HEK293 (cell line): ENCODE measurements around the gene IL4R.

Experiments used
- CTCF ChIA-PET: fragments of 350-600 bp; formaldehyde crosslinking; extraction: SDS; loops from one replicate; lab custom pipeline; 2021; ENCODE audit warnings: antibody characterized with exemption; lab: Yijun Ruan, JAX
- POLR2A ChIA-PET: fragments of 300-600 bp; formaldehyde crosslinking; extraction: SDS; loops from one replicate; lab custom pipeline; 2020; ENCODE audit warnings: antibody characterized with exemption, inconsistent platforms; lab: Yijun Ruan, JAX
- H3K27ac ChIP-seq: fragments of 200-500 bp; sonication (Bioruptor generic); 2 replicates; pipeline ENCODE4 v1.5.1; 2014; ENCODE audit warnings: low read depth, low read length, control low read depth, inconsistent platforms; ENCODE audit errors: extremely low read depth
- H3K36me3 ChIP-seq, 2 experiments: fragments of 200-500 bp in 1 of 2; sonication (Bioruptor generic) in 1 of 2; 1 replicate in 1 of 2; 2 replicates in 1 of 2; pipeline ENCODE4 v1.5.1; 2014 to 2017; ENCODE audit warnings: inconsistent platforms in 2 of 2, low read length in 2 of 2; ENCODE audit not compliant: control insufficient read depth in 2 of 2, insufficient read depth in 1 of 2
- H3K4me1 ChIP-seq: fragments of 200-500 bp; sonication (Bioruptor generic); 2 replicates; pipeline ENCODE4 v1.5.1; 2014; ENCODE audit warnings: mild to moderate bottlenecking, low read length, inconsistent platforms; ENCODE audit not compliant: control insufficient read depth, insufficient read depth
- H3K4me3 ChIP-seq: 2 replicates; pipeline ENCODE4 v1.5.1; 2011; ENCODE audit warnings: low read depth, mild to moderate bottlenecking, control low read depth, low read length, moderate library complexity
- H3K9me3 ChIP-seq: fragments of 200-500 bp; sonication (Bioruptor generic); 2 replicates; pipeline ENCODE4 v1.5.1; 2014; ENCODE audit warnings: low read depth, low read length, inconsistent platforms; ENCODE audit not compliant: control insufficient read depth, insufficient read depth
- BCL11A ChIP-seq: fragments of 450-650 bp; formaldehyde crosslinking; IDR thresholded peaks from 2 replicates; pipeline ENCODE4 v1.5.1; 2016; ENCODE audit warnings: low read depth, missing biosample characterization, missing genetic modification characterization
- HOXC10 ChIP-seq: sonication (generic); formaldehyde crosslinking; IDR thresholded peaks from 2 replicates; pipeline ENCODE4 v1.8.1; 2023; ENCODE audit warnings: mild to moderate bottlenecking, missing genetic modification reagents
- INSM2 ChIP-seq: fragments of 450-650 bp; formaldehyde crosslinking; IDR thresholded peaks from 2 replicates; pipeline ENCODE4 v1.5.1; 2016; ENCODE audit warnings: missing biosample characterization, missing genetic modification characterization
- PRDM1 ChIP-seq: fragments of 450-650 bp; formaldehyde crosslinking; IDR thresholded peaks from 2 replicates; pipeline ENCODE4; 2016; ENCODE audit warnings: missing biosample characterization, missing genetic modification characterization
- PRDM2 ChIP-seq: fragments of 450-650 bp; formaldehyde crosslinking; IDR thresholded peaks from 2 replicates; pipeline ENCODE4 v1.5.1; 2016; ENCODE audit warnings: missing biosample characterization, missing genetic modification characterization, borderline replicate concordance
- REPIN1 ChIP-seq: fragments of 450-650 bp; formaldehyde crosslinking; IDR thresholded peaks from 2 replicates; pipeline ENCODE4 v1.5.1; 2017; ENCODE audit warnings: missing biosample characterization, missing genetic modification characterization, low read depth
- SALL2 ChIP-seq: fragments of 450-650 bp; formaldehyde crosslinking; IDR thresholded peaks from 2 replicates; pipeline ENCODE4 v1.5.0; 2017; ENCODE audit warnings: missing biosample characterization, mild to moderate bottlenecking, missing genetic modification characterization, borderline replicate concordance
- WT1 ChIP-seq: fragments of 450-650 bp; formaldehyde crosslinking; IDR thresholded peaks from 2 replicates; pipeline ENCODE4 v1.5.1; 2016; ENCODE audit warnings: missing biosample characterization, missing genetic modification characterization
- ZBTB8A ChIP-seq: fragments of 450-650 bp; formaldehyde crosslinking; IDR thresholded peaks from 2 replicates; pipeline ENCODE4 v1.5.1; 2016; ENCODE audit warnings: missing biosample characterization, missing genetic modification characterization
- ZFP41 ChIP-seq: fragments of 450-650 bp; formaldehyde crosslinking; IDR thresholded peaks from 2 replicates; pipeline ENCODE4 v1.5.1; 2016; ENCODE audit warnings: missing biosample characterization, missing genetic modification characterization, borderline replicate concordance
- ZNF184 ChIP-seq: fragments of 450-650 bp; IDR thresholded peaks from 2 replicates; pipeline ENCODE4 v1.5.1; 2018; ENCODE audit warnings: missing biosample characterization, mild to moderate bottlenecking, missing genetic modification characterization
- ZNF239 ChIP-seq: fragments of 450-650 bp; formaldehyde crosslinking; IDR thresholded peaks from 2 replicates; pipeline ENCODE4 v1.5.1; 2016; ENCODE audit warnings: missing biosample characterization, missing genetic modification characterization
- ZNF248 ChIP-seq: fragments of 450-650 bp; formaldehyde crosslinking; IDR thresholded peaks from 2 replicates; pipeline ENCODE4 v1.5.1; 2017; ENCODE audit warnings: missing biosample characterization, missing genetic modification characterization
- ZNF324 ChIP-seq: fragments of 450-650 bp; formaldehyde crosslinking; IDR thresholded peaks from 2 replicates; pipeline ENCODE4 v1.5.1; 2016; ENCODE audit warnings: missing biosample characterization, missing genetic modification characterization
- ZNF335 ChIP-seq: fragments of 450-650 bp; formaldehyde crosslinking; conservative IDR thresholded peaks from 2 replicates; pipeline ENCODE4 v1.5.1; 2016; ENCODE audit warnings: missing biosample characterization, missing genetic modification characterization
- ZNF341 ChIP-seq: fragments of 450-650 bp; formaldehyde crosslinking; IDR thresholded peaks from 2 replicates; pipeline ENCODE4; 2016; ENCODE audit warnings: low read depth, missing biosample characterization, missing genetic modification characterization
- ZNF37A ChIP-seq: fragments of 450-650 bp; IDR thresholded peaks from 2 replicates; pipeline ENCODE4 v1.5.1; 2018; ENCODE audit warnings: missing biosample characterization, missing genetic modification characterization
- ZNF423 ChIP-seq: fragments of 450-650 bp; formaldehyde crosslinking; IDR thresholded peaks from 2 replicates; pipeline ENCODE4 v1.5.1; 2016; ENCODE audit warnings: missing biosample characterization, missing genetic modification characterization
- ZNF548 ChIP-seq: fragments of 450-650 bp; formaldehyde crosslinking; IDR thresholded peaks from 2 replicates; pipeline ENCODE4 v1.5.1; 2016; ENCODE audit warnings: missing biosample characterization, missing genetic modification characterization
- ZNF549 ChIP-seq: fragments of 450-650 bp; IDR thresholded peaks from 2 replicates; pipeline ENCODE4 v1.5.1; 2018; ENCODE audit warnings: missing biosample characterization, missing genetic modification characterization, mild to moderate bottlenecking, inconsistent platforms, moderate library complexity
- ZNF571 ChIP-seq: fragments of 450-650 bp; formaldehyde crosslinking; IDR thresholded peaks from 2 replicates; pipeline ENCODE4 v1.5.0; 2017; ENCODE audit warnings: missing biosample characterization, missing genetic modification characterization
- ZNF610 ChIP-seq: fragments of 450-650 bp; formaldehyde crosslinking; IDR thresholded peaks from 2 replicates; pipeline ENCODE4 v1.5.1; 2016; ENCODE audit warnings: missing biosample characterization, missing genetic modification characterization, borderline replicate concordance
- ZNF658 ChIP-seq: fragments of 450-650 bp; formaldehyde crosslinking; IDR thresholded peaks from 2 replicates; pipeline ENCODE4; 2016; ENCODE audit warnings: missing biosample characterization, missing genetic modification characterization
- ZNF664 ChIP-seq: fragments of 450-650 bp; formaldehyde crosslinking; IDR thresholded peaks from 2 replicates; pipeline ENCODE4 v1.5.1; 2016; ENCODE audit warnings: missing biosample characterization, missing genetic modification characterization
- ZNF670 ChIP-seq: fragments of 450-650 bp; formaldehyde crosslinking; IDR thresholded peaks from 2 replicates; pipeline ENCODE4 v1.5.1; 2016; ENCODE audit warnings: missing biosample characterization, missing genetic modification characterization, low read depth
- ZNF707 ChIP-seq: fragments of 450-650 bp; formaldehyde crosslinking; IDR thresholded peaks from 2 replicates; pipeline ENCODE4 v1.5.1; 2016; ENCODE audit warnings: missing biosample characterization, missing genetic modification characterization
- ZNF76 ChIP-seq: fragments of 450-650 bp; formaldehyde crosslinking; IDR thresholded peaks from 2 replicates; pipeline ENCODE4; 2016; ENCODE audit warnings: low read depth, missing biosample characterization, missing genetic modification characterization, borderline replicate concordance
- ZSCAN18 ChIP-seq: fragments of 450-650 bp; formaldehyde crosslinking; IDR thresholded peaks from 2 replicates; pipeline ENCODE4 v1.5.1; 2016; ENCODE audit warnings: missing biosample characterization, missing genetic modification characterization

IL4R gene

GRCh38 chr16:27374221-27374803 is 60.5 kb downstream of the IL4R start:
- H3K4me1 ChIP-seq: no peaks in the 10 kb centered on the region
- TF ChIP-seq ZNF670 (tag by site-specific recombination) (no peak), ZNF664 (tag by site-specific recombination) (no peak), ZNF548 (no peak), ZNF37A (no peak), ZNF184 (tag by site-specific recombination) (no peak), ZNF248 (no peak), ZNF239 (tag by site-specific recombination) (no peak), BCL11A (tag by site-specific recombination) (no peak), ZNF707 (tag by site-specific recombination) (no peak), PRDM1 (tag by site-specific recombination) (no peak), ZNF658 (tag by site-specific recombination) (no peak), WT1 (tag by site-specific recombination) (no peak), ZNF335 (no peak), ZNF76 (tag by site-specific recombination) (no peak), ZBTB8A (tag by site-specific recombination) (no peak)
- CTCF ChIA-PET: interaction anchor here (0.5 to 2.7 kb wide), 8 partner anchors 57 to 822 kb away, joined by 3 to 17 read pairs (median 3); no protein-coding TSS in a partner anchor
- no peak overlapping the region for H3K27ac ChIP-seq
- H3K4me3 ChIP-seq: no peak overlapping the region
- POLR2A ChIA-PET: interaction anchor here (0.6 kb wide), 1 partner anchor 434 kb away, joined by 3 read pairs; no protein-coding TSS in a partner anchor
- no peaks in the 10 kb centered on the region for H3K36me3 ChIP-seq
- H3K9me3 ChIP-seq: no peaks in the 10 kb centered on the region

GRCh38 chr16:27374804-27375425 is 61.1 kb downstream of the IL4R start:
- Histone ChIP-seq H3K27ac (no peak overlapping the region), H3K4me3 (no peak overlapping the region), H3K9me3 (no peaks in the 10 kb centered on the region), H3K36me3 (no peaks in the 10 kb centered on the region), H3K4me1 (no peaks in the 10 kb centered on the region)
- ChIA-PET CTCF (interaction anchor here (0.6 to 2.7 kb wide), 16 partner anchors 11 to 1661 kb away, joined by 3 to 17 read pairs (median 4); partner anchors contain the start of gene KDM8), POLR2A (interaction anchor here (0.6 kb wide), 1 partner anchor 433 kb away, joined by 3 read pairs; no protein-coding TSS in a partner anchor)
- no peak for TF ChIP-seq INSM2
- no peak for TF ChIP-seq ZNF549
- TF ChIP-seq ZNF423: no peak
- TF ChIP-seq REPIN1 (tag by site-specific recombination): no peak
- no peak for TF ChIP-seq HOXC10 (CRISPR knock-in tag)
- no peak for TF ChIP-seq ZFP41 (tag by site-specific recombination)
- TF ChIP-seq ZNF341 (tag by site-specific recombination): no peak; the same call in 1 of the 2 replicates
- no peak for TF ChIP-seq ZNF324
- no peak for TF ChIP-seq ZNF239 (tag by site-specific recombination)
- no peak for TF ChIP-seq ZNF610 (tag by site-specific recombination)
- TF ChIP-seq SALL2 (tag by site-specific recombination): no peak
- TF ChIP-seq PRDM2: no peak
- no peak for TF ChIP-seq ZNF571 (tag by site-specific recombination)
- TF ChIP-seq ZSCAN18 (tag by site-specific recombination): no peak
